ENCODE results near the gene ARID3A.

DNA sequence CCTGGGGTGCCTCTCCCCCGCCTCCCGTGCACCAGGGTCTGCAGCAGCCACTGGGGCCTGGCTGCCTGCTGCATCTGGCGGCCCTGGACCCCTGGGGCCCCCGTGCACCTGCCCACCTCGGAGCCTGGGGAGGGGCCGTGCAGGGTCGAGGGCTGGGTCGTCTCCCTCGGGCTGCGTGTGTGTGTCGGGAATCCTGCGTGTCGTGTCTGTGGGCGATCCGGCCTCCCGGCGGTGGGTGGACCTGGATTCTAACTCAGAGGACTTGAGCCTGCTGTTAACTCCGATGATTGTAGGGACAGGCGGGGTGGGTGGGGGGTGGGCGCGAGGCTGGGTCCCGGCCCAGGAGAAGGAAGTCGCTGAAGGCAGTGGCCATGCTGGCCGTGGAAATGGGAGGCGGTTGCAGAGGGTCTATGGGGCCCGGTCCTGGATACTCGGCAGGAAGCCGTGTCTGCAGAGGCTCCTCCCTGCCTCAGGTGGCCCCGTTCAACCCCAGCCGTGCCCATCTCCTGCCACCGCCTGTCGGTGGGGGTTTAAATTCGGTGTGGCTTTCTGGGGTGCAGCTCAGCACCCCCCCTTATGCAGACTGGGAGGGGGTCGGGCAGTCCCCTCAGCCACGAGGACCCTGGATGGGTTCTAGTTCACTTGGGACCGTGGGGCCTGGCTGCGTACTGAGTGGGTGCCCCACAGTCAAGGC, 48.9 kb downstream of the ARID3A start:
- TF ChIP-seq, protein P1, sequence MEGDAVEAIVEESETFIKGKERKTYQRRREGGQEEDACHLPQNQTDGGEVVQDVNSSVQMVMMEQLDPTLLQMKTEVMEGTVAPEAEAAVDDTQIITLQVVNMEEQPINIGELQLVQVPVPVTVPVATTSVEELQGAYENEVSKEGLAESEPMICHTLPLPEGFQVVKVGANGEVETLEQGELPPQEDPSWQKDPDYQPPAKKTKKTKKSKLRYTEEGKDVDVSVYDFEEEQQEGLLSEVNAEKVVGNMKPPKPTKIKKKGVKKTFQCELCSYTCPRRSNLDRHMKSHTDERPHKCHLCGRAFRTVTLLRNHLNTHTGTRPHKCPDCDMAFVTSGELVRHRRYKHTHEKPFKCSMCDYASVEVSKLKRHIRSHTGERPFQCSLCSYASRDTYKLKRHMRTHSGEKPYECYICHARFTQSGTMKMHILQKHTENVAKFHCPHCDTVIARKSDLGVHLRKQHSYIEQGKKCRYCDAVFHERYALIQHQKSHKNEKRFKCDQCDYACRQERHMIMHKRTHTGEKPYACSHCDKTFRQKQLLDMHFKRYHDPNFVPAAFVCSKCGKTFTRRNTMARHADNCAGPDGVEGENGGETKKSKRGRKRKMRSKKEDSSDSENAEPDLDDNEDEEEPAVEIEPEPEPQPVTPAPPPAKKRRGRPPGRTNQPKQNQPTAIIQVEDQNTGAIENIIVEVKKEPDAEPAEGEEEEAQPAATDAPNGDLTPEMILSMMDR (IDR thresholded peaks at IDR 0.05; ENCODE audit: insufficient read depth, low read depth, low read length): no peak
- TF ChIP-seq EZH2 (IDR thresholded peaks at IDR 0.05; ENCODE audit: insufficient read depth, low read length): no peak

Data from astrocyte (in vitro differentiated cells and primary cell).